C4-2B (cell line): ENCODE data around the gene DTX4.
A peak's percentile ranks its signal among the peaks of the same experiment; 100 is the strongest.

ENCODE experiments used
- H3K27ac ChIP-seq: fragments of 450-650 bp; 2 replicates; pipeline ENCODE4 v1.5.1; 2017
- CTCF ChIP-seq: fragments of 450-650 bp; conservative IDR thresholded peaks from 2 replicates; pipeline ENCODE4 v1.5.1; 2017; ENCODE audit warnings: mild to moderate bottlenecking
- ZFX ChIP-seq: fragments of 450-650 bp; IDR thresholded peaks from 2 replicates; pipeline ENCODE4 v1.6.1; 2017

The DTX4 gene

GRCh38 chr11:59154610-59155009 is 17.3 kb upstream of the DTX4 start:
- TF ChIP-seq ZFX = no peak
- peak; percentile 24 for TF ChIP-seq CTCF
- no peak overlapping the region for H3K27ac ChIP-seq

GRCh38 chr11:59157433-59157832 is 14.5 kb upstream of the DTX4 start:
- TF ChIP-seq ZFX (no peak), CTCF (no peak)
- H3K27ac ChIP-seq = no peak overlapping the region

- H3K27ac ChIP-seq = no peak overlapping the region
- TF ChIP-seq CTCF (peak; percentile 90), ZFX (no peak)
Observed at GRCh38 chr11:59158206-59159068, 13.5 kb upstream of the DTX4 start.

- TF ChIP-seq CTCF (no peak), ZFX (no peak)
- no peak overlapping the region for H3K27ac ChIP-seq
Observed at GRCh38 chr11:59164028-59164427, 7.9 kb upstream of the DTX4 start.

- peak overlapping the region; percentile 44; the same call in 1 of the 2 replicates for H3K27ac ChIP-seq
- TF ChIP-seq CTCF = no peak
- no peak for TF ChIP-seq ZFX
Observed at GRCh38 chr11:59172345-59173079, 580 bp downstream of the DTX4 start.

- H3K27ac ChIP-seq = no peak overlapping the region
- no peak for TF ChIP-seq CTCF
- no peak for TF ChIP-seq ZFX
Observed at GRCh38 chr11:59173080-59173963, 1.4 kb downstream of the DTX4 start.
